Neutrophil (primary cell): Measurements from ENCODE around the gene GPRIN1.

ENCODE experiments used
- H3K27ac ChIP-seq: fragments of 200-600 bp; sonication (generic); 2 replicates; pipeline ENCODE4 v1.5.1; 2016; ENCODE audit warnings: mild to moderate bottlenecking, moderate library complexity
- H3K27me3 ChIP-seq: fragments of 200-600 bp; sonication (generic); 2 replicates; pipeline ENCODE4 v1.6.0; 2016; ENCODE audit warnings: mild to moderate bottlenecking
- H3K36me3 ChIP-seq: fragments of 200-600 bp; sonication (generic); 2 replicates; pipeline ENCODE4 v1.5.1; 2017
- H3K4me1 ChIP-seq, 2 experiments: fragments of 200-600 bp in 1 of 2; sonication (generic) in 1 of 2; 1 replicate in 1 of 2; 2 replicates in 1 of 2; pipeline versions ENCODE4 v1.5.1 to v1.6.1; 2013 to 2016; ENCODE audit warnings: low read depth in 1 of 2, low read length in 1 of 2, mild to moderate bottlenecking in 1 of 2, moderate library complexity in 1 of 2; ENCODE audit not compliant: control insufficient read depth in 1 of 2, insufficient read depth in 1 of 2
- H3K4me3 ChIP-seq, 2 experiments: fragments of 200-600 bp in 1 of 2; sonication (generic) in 1 of 2; 1 replicate in 1 of 2; 2 replicates in 1 of 2; pipeline ENCODE4 v1.5.1; 2013 to 2016; ENCODE audit warnings: low read depth in 1 of 2, low read length in 1 of 2, mild to moderate bottlenecking in 1 of 2, moderate library complexity in 1 of 2
- H3K9me3 ChIP-seq: fragments of 200-600 bp; sonication (generic); 2 replicates; pipeline ENCODE4 v1.5.1; 2016
- CTCF ChIP-seq: fragments of 200-600 bp; sonication (generic); IDR thresholded peaks from 2 replicates; pipeline ENCODE4 v1.5.1; 2016; ENCODE audit warnings: antibody characterized with exemption

GPRIN1 gene

GRCh38 chr5:176644878-176645670 lies 35.1 kb upstream of the GPRIN1 start:
- no peaks in the 10 kb centered on the region for H3K36me3 ChIP-seq
- TF ChIP-seq CTCF, result no peak
- peaks cover 45% of the 10 kb centered on the region for H3K27me3 ChIP-seq
- no peak overlapping the region for H3K27ac ChIP-seq
- H3K4me3 ChIP-seq, result no peak overlapping the region
- no peaks in the 10 kb centered on the region for H3K9me3 ChIP-seq
- peaks cover 13 to 16% of the 10 kb centered on the region in 2 experiments for H3K4me1 ChIP-seq

DNA sequence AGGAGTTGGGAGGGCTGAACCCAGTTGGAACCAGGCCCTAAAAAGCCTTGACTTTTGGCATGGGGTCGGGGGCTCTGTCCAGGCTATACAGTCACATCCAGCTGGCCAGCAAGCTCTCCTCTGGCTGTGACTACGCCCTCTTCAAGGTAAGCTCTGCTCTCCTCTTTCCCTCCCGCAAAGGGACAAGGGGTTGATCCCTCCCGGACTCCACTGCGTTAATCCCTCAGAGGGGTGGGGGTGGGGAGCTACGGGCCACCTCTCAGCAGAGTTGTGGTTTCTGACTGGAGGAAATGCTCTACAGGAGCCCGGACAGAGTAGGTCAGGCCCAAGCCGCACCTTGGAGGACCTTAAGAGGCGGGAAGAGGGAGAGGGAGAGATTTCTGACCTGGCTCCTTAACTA lies 34.3 kb upstream of the GPRIN1 start:
- TF ChIP-seq CTCF, result no peak
- Histone ChIP-seq H3K4me3 (no peak overlapping the region), H3K4me1 (peaks cover 13 to 16% of the 10 kb centered on the region in 2 experiments), H3K36me3 (no peaks in the 10 kb centered on the region), H3K9me3 (no peaks in the 10 kb centered on the region), H3K27ac (no peak overlapping the region), H3K27me3 (peaks cover 37% of the 10 kb centered on the region)

DNA sequence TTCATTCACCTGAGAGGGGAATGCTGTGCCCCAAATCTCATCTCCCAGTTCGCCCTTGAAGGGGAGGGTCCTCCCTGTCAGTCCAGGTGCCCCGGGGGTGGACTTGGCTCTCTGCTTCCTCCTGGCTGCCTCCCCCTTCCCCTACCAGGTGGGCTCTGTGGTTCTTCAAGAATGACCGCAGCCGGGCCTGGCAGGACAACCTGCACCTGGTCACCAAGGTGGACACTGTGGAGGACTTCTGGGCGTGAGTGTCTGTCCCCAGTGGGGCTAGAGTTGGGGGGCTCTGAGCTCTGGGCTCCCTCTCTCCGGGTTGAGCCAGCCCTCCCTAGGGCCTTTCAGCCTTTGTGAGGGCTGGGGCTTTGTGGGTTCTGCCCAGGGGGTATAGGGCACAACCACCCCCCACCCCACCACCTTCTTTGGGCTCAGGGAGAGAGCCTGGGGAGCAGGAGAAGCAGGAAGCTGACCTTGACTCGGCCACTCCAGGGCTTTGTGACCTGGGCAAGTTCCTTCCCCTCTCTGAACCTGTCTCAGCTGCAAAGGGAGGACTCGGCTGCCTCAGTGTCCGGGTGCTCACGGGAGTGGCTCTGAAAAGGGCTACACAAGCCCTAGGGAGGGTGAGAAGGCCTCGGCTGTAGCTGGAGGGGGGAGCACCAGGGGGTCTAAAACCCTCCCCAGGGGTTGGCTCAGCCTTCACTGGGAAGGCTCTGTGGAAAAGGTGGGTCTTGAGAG lies 33.7 kb upstream of the GPRIN1 start:
- no peaks in the 10 kb centered on the region for H3K9me3 ChIP-seq
- H3K36me3 ChIP-seq, result no peaks in the 10 kb centered on the region
- peaks cover 13 to 16% of the 10 kb centered on the region in 2 experiments for H3K4me1 ChIP-seq
- H3K27ac ChIP-seq, result no peak overlapping the region
- TF ChIP-seq CTCF, result no peak
- peaks cover 36% of the 10 kb centered on the region for H3K27me3 ChIP-seq
- no peak overlapping the region for H3K4me3 ChIP-seq

GRCh38 chr5:176642675-176643490 lies 32.9 kb upstream of the GPRIN1 start:
- Histone ChIP-seq H3K4me3 (no peak overlapping the region), H3K4me1 (peaks cover 13 to 15% of the 10 kb centered on the region in 2 experiments), H3K36me3 (no peaks in the 10 kb centered on the region), H3K9me3 (no peaks in the 10 kb centered on the region), H3K27me3 (peaks cover 36% of the 10 kb centered on the region), H3K27ac (no peak overlapping the region)
- TF ChIP-seq CTCF, result no peak

DNA sequence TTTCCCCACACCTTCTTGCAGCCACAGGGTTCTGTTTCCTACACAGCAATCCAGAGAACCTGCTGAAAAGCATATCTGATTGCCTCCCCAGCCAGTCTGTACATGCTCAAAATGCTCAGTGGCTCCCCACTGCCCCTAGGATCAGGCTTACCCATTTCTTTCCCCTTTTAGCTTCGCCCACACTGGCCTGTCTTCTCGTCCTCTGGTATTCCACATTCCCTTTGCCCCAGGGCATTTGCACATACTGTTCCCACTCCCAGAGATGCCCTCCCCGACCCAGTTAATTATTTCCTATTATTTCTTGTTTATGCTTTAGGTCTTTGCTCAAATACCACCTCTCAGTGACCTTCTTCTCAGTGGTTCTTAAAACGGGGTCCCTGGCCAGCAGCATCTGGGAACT lies 30.7 kb upstream of the GPRIN1 start:
- Histone ChIP-seq H3K36me3 (no peaks in the 10 kb centered on the region), H3K27me3 (peaks cover 40% of the 10 kb centered on the region), H3K4me1 (no peaks in the 10 kb centered on the region), H3K4me3 (no peak overlapping the region), H3K9me3 (no peaks in the 10 kb centered on the region), H3K27ac (no peak overlapping the region)
- TF ChIP-seq CTCF, result no peak
